HepG2 (cell line): ENCODE measurements around the gene SPRYD3. TPM values are rescaled to one million over a fixed set of nuclear protein-coding genes. Genes with fewer than 3 reads are reported as not detected.

Experiments
- ATF1 ChIP-seq: IDR thresholded peaks from 2 replicates; pipeline ENCODE4 v1.6.1; 2016; ENCODE audit warnings: mild to moderate bottlenecking, control low read depth
- CBX1 ChIP-seq: IDR thresholded peaks from one replicate; pipeline ENCODE4 v1.6.1; 2016; ENCODE audit warnings: antibody characterized with exemption, low read depth
- HDAC1 ChIP-seq: sonication (generic); formaldehyde crosslinking; IDR thresholded peaks from 2 replicates; pipeline ENCODE4 v1.5.1; 2020; ENCODE audit warnings: mild to moderate bottlenecking, missing genetic modification reagents
- HNF4G ChIP-seq, 2 experiments: sonication (generic) in 1 of 2; formaldehyde crosslinking in 1 of 2; IDR thresholded peaks; 2 replicates each; pipeline versions ENCODE4 v1.4.0 to v1.6.1; 2011 to 2020; ENCODE audit warnings: borderline replicate concordance in 2 of 2, low read depth in 2 of 2, mild to moderate bottlenecking in 2 of 2, low read length in 1 of 2, missing genetic modification reagents in 1 of 2, moderate library complexity in 1 of 2
- IRF9 ChIP-seq: sonication (generic); formaldehyde crosslinking; IDR thresholded peaks from 2 replicates; pipeline ENCODE4 v1.8.0; 2022; ENCODE audit warnings: missing genetic modification reagents, mild to moderate bottlenecking, borderline replicate concordance
- ISL2 ChIP-seq: sonication (generic); formaldehyde crosslinking; IDR thresholded peaks from 2 replicates; pipeline ENCODE4 v1.5.0; 2020; ENCODE audit warnings: missing genetic modification reagents
- MIXL1 ChIP-seq: IDR thresholded peaks from 2 replicates; pipeline ENCODE4 v1.6.1; 2016
- NR3C1 ChIP-seq: sonication (generic); formaldehyde crosslinking; IDR thresholded peaks from 2 replicates; pipeline ENCODE4 v1.4.0; 2020; ENCODE audit warnings: missing genetic modification reagents
- PAWR ChIP-seq: sonication (generic); formaldehyde crosslinking; IDR thresholded peaks from 2 replicates; pipeline ENCODE4 v1.4.0; 2020; ENCODE audit warnings: missing genetic modification reagents, mild to moderate bottlenecking, borderline replicate concordance
- PHB2 ChIP-seq: fragments of 450-650 bp; IDR thresholded peaks from 2 replicates; pipeline ENCODE4 v1.6.1; 2018; ENCODE audit not compliant: partially characterized antibody
- RXRA ChIP-seq: sonication (generic); formaldehyde crosslinking; IDR thresholded peaks from 2 replicates; pipeline ENCODE4 v1.5.1; 2020; ENCODE audit warnings: missing genetic modification reagents
- THAP11 ChIP-seq: IDR thresholded peaks from 2 replicates; pipeline ENCODE4 v1.6.1; 2016; ENCODE audit warnings: missing biosample characterization, missing genetic modification reagents
- ZBTB21 ChIP-seq: sonication (generic); formaldehyde crosslinking; IDR thresholded peaks from 2 replicates; pipeline ENCODE4 v1.4.0; 2020; ENCODE audit warnings: missing genetic modification reagents
- ZFP37 ChIP-seq: sonication (generic); formaldehyde crosslinking; IDR thresholded peaks from 2 replicates; pipeline ENCODE4 v1.4.0; 2020; ENCODE audit warnings: missing genetic modification reagents, borderline replicate concordance
- ZFP82 ChIP-seq: sonication (generic); formaldehyde crosslinking; IDR thresholded peaks from 2 replicates; pipeline ENCODE4 v1.5.1; 2020; ENCODE audit warnings: mild to moderate bottlenecking, missing genetic modification reagents, borderline replicate concordance
- ZIK1 ChIP-seq: sonication (generic); formaldehyde crosslinking; IDR thresholded peaks from 2 replicates; pipeline ENCODE4 v1.5.0; 2020; ENCODE audit warnings: mild to moderate bottlenecking, low read depth, missing genetic modification reagents, borderline replicate concordance
- ZNF10 ChIP-seq: sonication (generic); formaldehyde crosslinking; IDR thresholded peaks from 2 replicates; pipeline ENCODE4 v1.4.0; 2020; ENCODE audit warnings: mild to moderate bottlenecking, low read depth, missing genetic modification reagents, borderline replicate concordance
- ZNF225 ChIP-seq: sonication (generic); formaldehyde crosslinking; IDR thresholded peaks from 2 replicates; pipeline ENCODE4 v1.4.0; 2020; ENCODE audit warnings: mild to moderate bottlenecking, missing genetic modification reagents
- ZNF616 ChIP-seq: sonication (generic); formaldehyde crosslinking; IDR thresholded peaks from 2 replicates; pipeline ENCODE4 v1.5.0; 2020; ENCODE audit warnings: low read depth, mild to moderate bottlenecking, missing genetic modification reagents
- ZNF781 ChIP-seq: sonication (generic); formaldehyde crosslinking; IDR thresholded peaks from 2 replicates; pipeline ENCODE4 v1.5.1; 2020; ENCODE audit warnings: borderline replicate concordance, mild to moderate bottlenecking, missing genetic modification reagents; ENCODE audit errors: not compliant biosample characterization
- ZSCAN29 ChIP-seq: sonication (generic); formaldehyde crosslinking; conservative IDR thresholded peaks from 2 replicates; pipeline ENCODE4 v1.4.0; 2020; ENCODE audit warnings: mild to moderate bottlenecking, missing genetic modification reagents
- polyA plus RNA-seq, 8 experiments: library from polyadenylated mRNA; depleted of rRNA in 3 of 8; stranded (reverse) in 7 of 8; unstranded in 1 of 8; fragments of >200 nt; fragmentation: Illumina TruSeq in 4 of 8; extraction: Trizol in 4 of 8; gene quantifications; 2 replicates each; pipeline versions ENCODE4 v1.2.1 to v1.2.3, GENCODE V29; 2011 to 2016; ENCODE audit warnings: low read depth in 4 of 8, missing spikeins in 1 of 8, mixed read lengths in 1 of 8; ENCODE audit not compliant: insufficient read depth in 1 of 8
- total RNA-seq, 5 experiments: library from RNA; depleted of rRNA; stranded (reverse); fragments of >200 nt; fragmentation: Illumina TruSeq; extraction: Trizol; gene quantifications; 2 replicates each; pipeline ENCODE4 v1.2.3, GENCODE V29; 2016; ENCODE audit warnings: low read depth in 1 of 5
- TF ChIP-seq, protein P1 (sequence below): sonication (generic); formaldehyde crosslinking; IDR thresholded peaks from 2 replicates; pipeline ENCODE4 v1.4.0; 2020; ENCODE audit warnings: mild to moderate bottlenecking, missing genetic modification reagents

Gene SPRYD3
- total and polyA plus RNA-seq, 2 of the 13 experiments (the other 11 are each of a cell fraction or from before 2014, with no cell fraction given) = 9.0 to 9.2 TPM

- TF ChIP-seq PAWR = no peak
- peak; percentile 32; the same call in 1 of the 2 replicates for TF ChIP-seq HDAC1 (CRISPR knock-in tag)
- TF ChIP-seq PHB2 = no peak
- no peak for TF ChIP-seq ISL2
- TF ChIP-seq NR3C1 = no peak
- TF ChIP-seq MIXL1 (CRISPR knock-in tag) = no peak
- TF ChIP-seq HNF4G (IDR thresholded peaks at IDR 0.05; ENCODE audit: borderline replicate concordance, low read depth, low read length) = peak; percentile 20; the same call in 1 of the 2 replicates
- no peak for TF ChIP-seq HNF4G (CRISPR knock-in tag; IDR thresholded peaks at IDR 0.05; ENCODE audit: borderline replicate concordance, low read depth)
- 0 out of 2 replicates have a peak, but pooled peaks have one; percentile 23 for TF ChIP-seq ZFP37
- TF ChIP-seq ZNF10 (CRISPR knock-in tag) = no peak
- no peak for TF ChIP-seq THAP11
- TF ChIP-seq, protein P1, sequence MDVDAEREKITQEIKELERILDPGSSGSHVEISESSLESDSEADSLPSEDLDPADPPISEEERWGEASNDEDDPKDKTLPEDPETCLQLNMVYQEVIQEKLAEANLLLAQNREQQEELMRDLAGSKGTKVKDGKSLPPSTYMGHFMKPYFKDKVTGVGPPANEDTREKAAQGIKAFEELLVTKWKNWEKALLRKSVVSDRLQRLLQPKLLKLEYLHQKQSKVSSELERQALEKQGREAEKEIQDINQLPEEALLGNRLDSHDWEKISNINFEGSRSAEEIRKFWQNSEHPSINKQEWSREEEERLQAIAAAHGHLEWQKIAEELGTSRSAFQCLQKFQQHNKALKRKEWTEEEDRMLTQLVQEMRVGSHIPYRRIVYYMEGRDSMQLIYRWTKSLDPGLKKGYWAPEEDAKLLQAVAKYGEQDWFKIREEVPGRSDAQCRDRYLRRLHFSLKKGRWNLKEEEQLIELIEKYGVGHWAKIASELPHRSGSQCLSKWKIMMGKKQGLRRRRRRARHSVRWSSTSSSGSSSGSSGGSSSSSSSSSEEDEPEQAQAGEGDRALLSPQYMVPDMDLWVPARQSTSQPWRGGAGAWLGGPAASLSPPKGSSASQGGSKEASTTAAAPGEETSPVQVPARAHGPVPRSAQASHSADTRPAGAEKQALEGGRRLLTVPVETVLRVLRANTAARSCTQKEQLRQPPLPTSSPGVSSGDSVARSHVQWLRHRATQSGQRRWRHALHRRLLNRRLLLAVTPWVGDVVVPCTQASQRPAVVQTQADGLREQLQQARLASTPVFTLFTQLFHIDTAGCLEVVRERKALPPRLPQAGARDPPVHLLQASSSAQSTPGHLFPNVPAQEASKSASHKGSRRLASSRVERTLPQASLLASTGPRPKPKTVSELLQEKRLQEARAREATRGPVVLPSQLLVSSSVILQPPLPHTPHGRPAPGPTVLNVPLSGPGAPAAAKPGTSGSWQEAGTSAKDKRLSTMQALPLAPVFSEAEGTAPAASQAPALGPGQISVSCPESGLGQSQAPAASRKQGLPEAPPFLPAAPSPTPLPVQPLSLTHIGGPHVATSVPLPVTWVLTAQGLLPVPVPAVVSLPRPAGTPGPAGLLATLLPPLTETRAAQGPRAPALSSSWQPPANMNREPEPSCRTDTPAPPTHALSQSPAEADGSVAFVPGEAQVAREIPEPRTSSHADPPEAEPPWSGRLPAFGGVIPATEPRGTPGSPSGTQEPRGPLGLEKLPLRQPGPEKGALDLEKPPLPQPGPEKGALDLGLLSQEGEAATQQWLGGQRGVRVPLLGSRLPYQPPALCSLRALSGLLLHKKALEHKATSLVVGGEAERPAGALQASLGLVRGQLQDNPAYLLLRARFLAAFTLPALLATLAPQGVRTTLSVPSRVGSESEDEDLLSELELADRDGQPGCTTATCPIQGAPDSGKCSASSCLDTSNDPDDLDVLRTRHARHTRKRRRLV = no peak
- no peak for TF ChIP-seq ZSCAN29 (CRISPR knock-in tag)
- TF ChIP-seq ZFP82 (CRISPR knock-in tag) = no peak
- TF ChIP-seq IRF9 (CRISPR knock-in tag) = no peak
- no peak; the same call in none of the 2 replicates for TF ChIP-seq RXRA (CRISPR knock-in tag)
- no peak for TF ChIP-seq ZBTB21
- no peak for TF ChIP-seq CBX1
- TF ChIP-seq ZIK1 (CRISPR knock-in tag) = no peak
- TF ChIP-seq ZNF225 (CRISPR knock-in tag) = no peak; the same call in 1 of the 2 replicates
- TF ChIP-seq ZNF781 (CRISPR knock-in tag) = no peak
- TF ChIP-seq ATF1 (CRISPR knock-in tag) = no peak
- TF ChIP-seq ZNF616 (CRISPR knock-in tag) = no peak
These were observed 25.7 kb downstream of the SPRYD3 start (continued) for GRCh38 chr12:53053218-53054111.
